GM19035 (cell line): ENCODE results near the gene DPP10.
"Not testable (repeated sequence)": the region's sequence is repeated elsewhere in the genome, so short reads cannot be mapped to it uniquely, and the experiment has no call there.

ENCODE experiments used
- ATAC-seq: cut with Tn5 transposase; IDR thresholded peaks from one replicate; pipeline ENCODE4 v1.9.1; 2021; ENCODE audit not compliant: unreplicated experiment

The DPP10 gene

DNA sequence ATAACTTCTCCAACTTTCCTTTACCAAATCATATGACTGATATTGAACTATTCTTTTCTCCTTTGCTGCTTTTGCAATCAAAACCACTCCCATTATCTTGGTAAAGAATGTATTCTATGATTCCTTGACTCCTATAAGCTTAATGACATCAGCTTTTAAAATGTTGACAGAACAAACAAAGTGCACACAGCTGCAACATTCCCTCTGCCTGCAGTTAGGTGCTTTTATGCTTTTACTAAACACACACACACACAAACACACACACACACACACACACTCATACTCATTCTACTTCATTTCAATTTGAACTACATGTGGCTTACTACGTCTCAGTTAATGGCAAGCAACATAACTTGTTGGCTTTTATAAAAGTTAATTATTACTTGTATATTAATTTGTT is 946.6 kb downstream of the DPP10 start:
- no peak for ATAC-seq

- ATAC-seq: no peak
Measured at GRCh38 chr2:115389898-115390565, 947.6 kb downstream of the DPP10 start.

DNA sequence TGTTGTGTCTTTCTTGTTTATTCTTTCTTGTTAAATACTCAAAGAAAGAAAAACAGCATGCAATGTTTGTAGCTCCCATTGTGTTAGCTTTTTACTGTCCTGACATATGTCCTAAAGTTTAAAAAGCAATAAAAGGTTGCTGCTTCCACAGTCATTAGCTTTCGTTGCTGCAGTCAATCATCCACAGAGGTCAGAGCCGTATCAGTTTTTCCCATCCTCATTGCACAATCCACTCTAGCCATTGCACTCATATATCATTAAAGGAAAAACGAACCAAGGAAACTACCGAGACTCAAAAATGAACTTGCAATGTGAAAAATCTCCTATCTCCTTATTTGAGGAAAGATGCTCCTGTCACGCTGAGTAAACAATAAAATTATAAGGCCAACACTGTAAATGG is 954.1 kb downstream of the DPP10 start:
- ATAC-seq: no peak

DNA sequence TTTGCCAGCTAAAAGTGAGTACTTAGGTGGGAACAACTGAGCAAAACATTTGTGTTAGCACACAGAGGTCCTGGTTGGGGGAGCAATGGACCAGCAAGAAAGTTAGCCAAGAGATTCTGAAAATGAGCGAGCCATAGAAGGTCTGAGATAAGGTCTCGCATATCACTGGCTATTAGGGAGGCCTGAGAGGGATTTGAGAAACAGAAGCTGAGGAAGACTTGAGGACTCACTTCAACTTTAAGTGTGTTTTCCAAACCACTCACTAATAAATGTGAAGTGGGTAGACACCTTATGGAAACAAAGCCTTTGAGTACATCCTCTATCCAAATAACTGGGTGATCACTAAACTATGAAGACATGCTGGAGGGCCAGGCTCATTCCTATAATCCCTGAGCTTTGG is 958.5 kb downstream of the DPP10 start:
- ATAC-seq: no peak

DNA sequence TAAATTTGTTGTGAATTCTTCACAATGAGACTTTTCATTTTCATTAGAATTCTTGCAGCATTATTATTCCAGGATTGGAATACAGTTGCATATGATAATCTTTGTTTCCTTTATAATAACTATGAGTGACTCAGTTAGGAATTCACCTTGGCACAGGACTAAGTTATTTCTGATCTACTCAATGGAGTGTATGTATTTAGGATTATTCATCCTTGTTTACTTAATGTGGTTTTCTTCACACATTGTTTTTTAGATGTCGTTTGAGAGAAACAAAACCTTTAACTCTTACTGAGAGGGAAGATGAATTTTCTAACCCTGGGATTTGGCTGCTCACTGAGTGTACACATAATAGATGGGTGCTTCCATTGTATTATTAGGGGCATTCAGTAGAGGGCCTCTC is 970.1 kb downstream of the DPP10 start:
- no peak for ATAC-seq

DNA sequence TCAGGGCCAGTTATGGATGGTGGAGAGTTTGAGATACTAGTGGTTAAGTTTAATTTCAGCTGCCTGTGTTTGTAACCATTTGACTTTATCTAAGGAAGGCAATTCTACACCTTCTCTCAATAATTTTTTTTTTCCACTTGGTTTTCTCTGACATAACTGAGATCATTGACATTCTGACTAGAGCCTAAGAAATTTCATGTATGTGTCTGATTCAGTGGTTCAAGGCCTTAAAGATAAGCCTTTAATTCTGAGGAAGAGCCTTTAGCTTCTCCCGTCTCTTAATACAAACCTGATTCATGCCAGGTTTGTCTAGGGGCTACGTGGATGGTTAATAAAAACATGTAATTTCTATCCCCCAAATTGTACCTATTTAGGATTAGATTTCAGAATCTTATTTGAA is 971.4 kb downstream of the DPP10 start:
- ATAC-seq: no peak

DNA sequence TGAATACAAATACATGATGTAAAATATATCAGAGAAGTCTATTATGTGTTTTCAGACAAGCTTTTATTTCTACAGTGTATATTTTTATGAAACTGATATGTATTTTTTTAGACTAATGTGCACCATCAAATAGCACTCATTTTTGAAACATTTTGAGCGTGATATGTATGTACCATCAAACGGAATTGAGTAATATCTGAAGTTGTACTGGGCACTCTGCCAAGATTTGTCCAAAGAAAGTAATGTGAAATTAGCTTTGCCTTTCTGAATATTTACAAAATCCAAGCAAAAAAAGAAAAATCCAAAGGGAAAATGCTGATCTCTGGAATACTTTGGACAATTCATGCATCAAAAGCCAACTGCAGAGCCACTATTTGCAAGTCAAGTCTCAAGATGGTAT is 972.0 kb downstream of the DPP10 start:
- ATAC-seq: no peak

GRCh38 chr2:115422004-115422634 is 979.7 kb downstream of the DPP10 start:
- no peak for ATAC-seq

- ATAC-seq: no peak
Measured at GRCh38 chr2:115427436-115427835, 985.0 kb downstream of the DPP10 start.

- not testable (repeated sequence) for ATAC-seq
Measured at GRCh38 chr2:115440746-115441145, 998.3 kb downstream of the DPP10 start.

DNA sequence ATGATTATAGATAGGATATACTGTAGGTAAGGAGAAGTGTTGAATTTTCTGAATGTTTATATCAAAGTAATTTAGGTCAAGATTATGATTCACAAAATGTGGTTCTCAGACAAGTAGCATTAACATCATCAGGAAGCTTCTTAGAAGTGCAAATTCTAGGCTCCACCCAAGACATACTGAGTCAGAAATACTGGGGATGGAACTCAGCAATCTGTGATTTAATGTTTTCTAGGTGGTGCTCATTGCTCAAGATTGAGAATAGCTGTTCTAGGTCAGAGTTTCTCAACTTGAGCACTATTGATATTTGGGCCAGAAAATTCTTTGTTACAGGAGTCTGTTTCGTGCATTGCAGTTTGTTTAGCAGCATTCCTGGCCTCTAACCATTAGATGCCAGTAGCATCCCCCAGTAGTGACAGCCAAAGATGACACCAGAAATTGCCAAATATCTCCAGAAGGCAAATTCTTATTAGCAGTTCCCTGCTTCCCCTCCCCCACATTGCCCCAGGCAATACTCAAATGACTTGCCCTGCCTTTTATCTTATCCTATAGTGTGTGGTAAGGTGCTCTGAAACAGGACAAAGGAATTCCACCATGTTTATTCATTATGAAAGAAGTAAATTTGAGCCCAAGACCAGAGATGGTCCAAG is 1001.2 kb downstream of the DPP10 start:
- no peak for ATAC-seq

DNA sequence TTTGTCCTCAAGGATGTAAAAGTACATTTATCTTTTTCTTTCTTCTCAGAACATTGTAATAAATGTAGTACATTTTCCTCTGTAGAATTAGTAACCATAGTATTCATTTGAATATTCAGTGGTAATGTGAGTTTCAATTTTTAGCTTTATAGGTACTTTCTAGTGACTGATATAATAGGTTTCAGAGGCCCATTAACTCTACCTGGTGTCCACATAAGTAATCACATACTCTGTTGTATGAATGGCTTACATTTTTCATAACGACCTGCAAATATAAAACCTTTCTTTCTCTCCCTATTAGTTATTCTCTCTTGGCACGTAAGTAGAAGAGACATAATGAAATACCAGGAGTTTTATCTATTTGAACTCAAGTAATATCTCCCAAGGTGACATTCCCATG is 1017.6 kb downstream of the DPP10 start:
- ATAC-seq: no peak

- no peak for ATAC-seq
Measured at GRCh38 chr2:115480741-115481140, 1038.3 kb downstream of the DPP10 start.

- no peak for ATAC-seq
Measured at GRCh38 chr2:115481842-115482241, 1039.4 kb downstream of the DPP10 start.

DNA sequence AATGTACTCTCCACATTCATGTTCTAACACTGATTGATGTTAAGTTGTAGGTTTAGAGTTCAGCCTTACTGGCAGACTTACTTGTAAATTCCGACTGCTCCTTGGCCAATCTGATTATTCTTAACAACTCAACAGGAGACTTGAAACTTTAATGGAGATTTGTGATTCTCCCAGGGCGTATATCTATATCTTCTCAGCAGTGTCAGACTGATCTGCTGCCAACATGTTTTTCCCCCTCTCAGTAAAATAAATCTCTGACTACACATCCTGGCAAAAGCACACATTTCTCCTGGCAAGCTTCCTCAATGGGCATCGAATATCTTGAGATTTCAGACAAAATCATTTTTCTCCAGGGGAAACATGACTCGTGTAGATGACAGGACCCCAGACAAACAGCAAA is 1041.2 kb downstream of the DPP10 start:
- no peak for ATAC-seq

- no peak for ATAC-seq
Measured at GRCh38 chr2:115484486-115484885, 1042.0 kb downstream of the DPP10 start.

DNA sequence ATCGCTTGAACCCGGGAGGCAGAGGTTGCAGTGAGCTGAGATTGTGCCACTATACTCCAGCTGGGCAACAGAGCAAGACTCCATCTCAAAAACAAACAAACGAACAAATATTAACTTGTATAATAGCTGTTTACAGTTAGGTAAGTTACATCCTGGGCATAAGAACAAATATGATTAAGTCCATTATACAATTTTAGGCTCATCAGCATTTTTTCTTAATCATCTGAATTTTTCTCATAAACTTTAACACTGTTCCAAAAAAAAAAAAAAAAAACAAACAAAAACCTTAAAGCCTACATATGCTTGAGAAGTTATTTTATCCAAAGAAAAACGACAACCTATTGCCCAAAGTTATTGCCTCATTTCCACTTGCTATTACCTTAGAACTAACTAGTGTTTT is 1042.5 kb downstream of the DPP10 start:
- ATAC-seq: no peak

DNA sequence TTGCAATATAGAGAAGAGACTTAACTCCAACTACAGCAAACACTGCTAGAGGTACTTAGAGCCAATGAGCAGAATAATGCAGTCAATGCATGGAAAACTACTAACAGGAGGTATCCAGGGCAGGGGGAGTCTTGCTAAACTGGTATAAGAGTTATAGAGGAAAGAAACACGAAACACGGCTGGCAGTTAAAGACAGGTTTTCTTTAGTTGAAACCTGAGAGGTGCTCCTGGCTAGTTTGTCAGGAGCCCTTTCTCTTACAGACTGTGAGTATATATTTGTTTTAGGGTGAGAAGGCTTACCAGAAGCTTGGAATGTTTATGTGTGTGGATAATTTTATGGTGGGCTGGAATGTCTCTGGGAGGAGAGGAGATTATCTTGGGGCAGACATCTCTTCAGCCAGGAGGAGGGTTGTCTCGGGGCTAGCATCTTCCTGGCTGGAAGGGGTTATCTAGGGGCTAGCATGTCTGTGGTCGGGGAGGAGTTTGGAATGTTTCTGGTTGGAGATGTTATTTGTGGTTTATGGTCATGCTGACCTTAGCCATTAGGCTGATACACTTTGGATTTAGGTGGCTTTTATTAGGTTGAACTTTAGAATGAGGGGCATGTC is 1048.8 kb downstream of the DPP10 start:
- no peak for ATAC-seq

DNA sequence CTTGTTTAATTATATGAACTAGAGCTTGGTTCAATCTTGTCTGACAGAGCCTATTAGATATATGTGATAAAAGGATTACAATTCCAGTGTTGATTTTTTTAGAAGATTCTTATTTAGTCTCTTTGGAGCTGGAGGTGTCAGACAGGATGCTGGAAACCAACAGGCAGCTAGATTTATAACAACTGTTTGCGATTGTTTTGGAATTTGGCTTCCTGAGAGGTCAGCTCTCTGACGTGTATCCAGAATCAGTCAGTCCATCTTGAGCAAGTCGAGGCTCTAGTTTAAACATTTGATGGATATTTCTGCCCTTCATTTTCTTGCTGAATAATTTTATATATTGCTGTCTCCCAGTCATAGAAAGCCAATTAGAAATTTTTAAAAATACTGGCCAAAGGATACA is 1062.9 kb downstream of the DPP10 start:
- no peak for ATAC-seq

- ATAC-seq: no peak
Measured at GRCh38 chr2:115520727-115521126, 1078.3 kb downstream of the DPP10 start.

DNA sequence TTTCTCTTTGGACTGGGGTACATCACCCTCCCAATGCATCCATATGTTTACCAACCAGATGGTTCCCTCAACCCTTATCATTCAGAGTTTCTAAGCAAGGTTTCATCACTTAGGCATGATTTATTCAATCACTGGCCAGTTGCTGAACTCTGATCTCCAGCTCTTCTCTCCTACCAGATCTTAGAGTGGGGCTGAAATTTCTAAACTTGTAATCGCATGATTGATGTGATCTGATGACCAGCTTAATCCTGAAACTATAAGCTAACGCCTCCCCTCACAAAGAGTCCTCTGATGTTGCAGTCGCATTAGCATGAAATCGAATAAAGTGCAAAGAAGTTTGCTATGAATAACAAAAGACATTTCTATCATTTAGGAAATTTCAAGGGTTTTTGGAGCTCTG is 1082.0 kb downstream of the DPP10 start:
- ATAC-seq: no peak

DNA sequence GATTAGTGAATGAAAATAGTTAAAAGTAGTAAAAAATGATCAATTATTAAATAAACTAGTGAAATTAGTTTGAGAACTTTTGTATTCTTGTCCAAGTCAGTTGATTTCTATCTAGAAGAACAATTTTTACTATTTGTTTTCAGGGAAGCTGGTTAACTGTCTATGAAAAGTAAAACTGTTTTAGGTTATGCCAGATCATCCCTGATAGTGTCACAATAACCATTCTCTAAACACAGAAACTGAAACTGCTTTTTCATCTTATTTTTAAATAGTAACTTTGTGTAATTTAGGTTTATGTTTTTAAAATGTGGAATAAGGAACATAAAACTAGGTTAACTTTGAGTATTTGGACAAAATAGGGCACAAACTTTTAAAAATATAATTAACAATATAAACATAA is 1087.2 kb downstream of the DPP10 start:
- ATAC-seq: no peak
